HEK293 (cell line): ENCODE results near the gene AKR1A1.

Source experiments
- CTCF ChIA-PET: fragments of 350-600 bp; formaldehyde crosslinking; extraction: SDS; loops from one replicate; lab custom pipeline; 2021; ENCODE audit warnings: antibody characterized with exemption; lab: Yijun Ruan, JAX
- POLR2A ChIA-PET: fragments of 300-600 bp; formaldehyde crosslinking; extraction: SDS; loops from one replicate; lab custom pipeline; 2020; ENCODE audit warnings: antibody characterized with exemption, inconsistent platforms; lab: Yijun Ruan, JAX
- H3K27ac ChIP-seq: fragments of 200-500 bp; sonication (Bioruptor generic); 2 replicates; pipeline ENCODE4 v1.5.1; 2014; ENCODE audit warnings: low read depth, low read length, control low read depth, inconsistent platforms; ENCODE audit errors: extremely low read depth
- H3K36me3 ChIP-seq, 2 experiments: fragments of 200-500 bp in 1 of 2; sonication (Bioruptor generic) in 1 of 2; 1 replicate in 1 of 2; 2 replicates in 1 of 2; pipeline ENCODE4 v1.5.1; 2014 to 2017; ENCODE audit warnings: inconsistent platforms in 2 of 2, low read length in 2 of 2; ENCODE audit not compliant: control insufficient read depth in 2 of 2, insufficient read depth in 1 of 2
- H3K4me1 ChIP-seq: fragments of 200-500 bp; sonication (Bioruptor generic); 2 replicates; pipeline ENCODE4 v1.5.1; 2014; ENCODE audit warnings: mild to moderate bottlenecking, low read length, inconsistent platforms; ENCODE audit not compliant: control insufficient read depth, insufficient read depth
- H3K4me3 ChIP-seq: 2 replicates; pipeline ENCODE4 v1.5.1; 2011; ENCODE audit warnings: low read depth, mild to moderate bottlenecking, control low read depth, low read length, moderate library complexity
- H3K9me3 ChIP-seq: fragments of 200-500 bp; sonication (Bioruptor generic); 2 replicates; pipeline ENCODE4 v1.5.1; 2014; ENCODE audit warnings: low read depth, low read length, inconsistent platforms; ENCODE audit not compliant: control insufficient read depth, insufficient read depth
- HOXC10 ChIP-seq: sonication (generic); formaldehyde crosslinking; IDR thresholded peaks from 2 replicates; pipeline ENCODE4 v1.8.1; 2023; ENCODE audit warnings: mild to moderate bottlenecking, missing genetic modification reagents
- IKZF3 ChIP-seq: fragments of 450-650 bp; IDR thresholded peaks from 2 replicates; pipeline ENCODE4 v1.5.0; 2018; ENCODE audit warnings: missing biosample characterization, mild to moderate bottlenecking, missing genetic modification characterization, moderate library complexity
- KLF1 ChIP-seq: fragments of 450-650 bp; formaldehyde crosslinking; IDR thresholded peaks from 2 replicates; pipeline ENCODE4 v1.5.1; 2016; ENCODE audit warnings: missing biosample characterization, missing genetic modification characterization
- MEIS1 ChIP-seq: sonication (generic); formaldehyde crosslinking; IDR thresholded peaks from 2 replicates; pipeline ENCODE4 v1.8.1; 2022; ENCODE audit warnings: missing genetic modification reagents, mild to moderate bottlenecking, borderline replicate concordance
- SP3 ChIP-seq: fragments of 450-650 bp; formaldehyde crosslinking; IDR thresholded peaks from 2 replicates; pipeline ENCODE4 v1.5.1; 2016; ENCODE audit warnings: missing biosample characterization, missing genetic modification characterization
- ZBTB48 ChIP-seq: fragments of 450-650 bp; formaldehyde crosslinking; IDR thresholded peaks from 2 replicates; pipeline ENCODE4 v1.5.1; 2016; ENCODE audit warnings: missing biosample characterization, missing genetic modification characterization
- ZFHX2 ChIP-seq: fragments of 450-650 bp; formaldehyde crosslinking; conservative IDR thresholded peaks from 2 replicates; pipeline ENCODE4 v1.5.1; 2016; ENCODE audit warnings: missing biosample characterization, missing genetic modification characterization
- ZNF184 ChIP-seq: fragments of 450-650 bp; IDR thresholded peaks from 2 replicates; pipeline ENCODE4 v1.5.1; 2018; ENCODE audit warnings: missing biosample characterization, mild to moderate bottlenecking, missing genetic modification characterization
- ZNF214 ChIP-seq: fragments of 450-650 bp; formaldehyde crosslinking; IDR thresholded peaks from 2 replicates; pipeline ENCODE4 v1.5.1; 2017; ENCODE audit warnings: missing biosample characterization, mild to moderate bottlenecking, missing genetic modification characterization, borderline replicate concordance
- ZNF23 ChIP-seq: fragments of 450-650 bp; formaldehyde crosslinking; IDR thresholded peaks from 2 replicates; pipeline ENCODE4 v1.5.1; 2016; ENCODE audit warnings: missing biosample characterization, missing genetic modification characterization, borderline replicate concordance
- ZNF341 ChIP-seq: fragments of 450-650 bp; formaldehyde crosslinking; IDR thresholded peaks from 2 replicates; pipeline ENCODE4; 2016; ENCODE audit warnings: low read depth, missing biosample characterization, missing genetic modification characterization
- ZNF391 ChIP-seq: fragments of 450-650 bp; formaldehyde crosslinking; IDR thresholded peaks from 2 replicates; pipeline ENCODE4 v1.5.1; 2016; ENCODE audit warnings: low read depth, missing biosample characterization, missing genetic modification characterization, borderline replicate concordance
- ZNF426 ChIP-seq: fragments of 450-650 bp; formaldehyde crosslinking; IDR thresholded peaks from 2 replicates; pipeline ENCODE4 v1.5.1; 2017; ENCODE audit warnings: missing biosample characterization, missing genetic modification characterization, mild to moderate bottlenecking, inconsistent platforms, moderate library complexity
- ZNF510 ChIP-seq: fragments of 450-650 bp; formaldehyde crosslinking; IDR thresholded peaks from 2 replicates; pipeline ENCODE4 v1.5.1; 2018; ENCODE audit warnings: mild to moderate bottlenecking, missing genetic modification characterization, missing biosample characterization; ENCODE audit not compliant: insufficient replicate concordance
- ZNF558 ChIP-seq: fragments of 450-650 bp; formaldehyde crosslinking; IDR thresholded peaks from 2 replicates; pipeline ENCODE4 v1.5.1; 2016; ENCODE audit warnings: missing biosample characterization, missing genetic modification characterization
- ZNF610 ChIP-seq: fragments of 450-650 bp; formaldehyde crosslinking; IDR thresholded peaks from 2 replicates; pipeline ENCODE4 v1.5.1; 2016; ENCODE audit warnings: missing biosample characterization, missing genetic modification characterization, borderline replicate concordance
- TF ChIP-seq, protein P1 (sequence below): fragments of 450-650 bp; formaldehyde crosslinking; IDR thresholded peaks from 2 replicates; pipeline ENCODE4 v1.5.1; 2016; ENCODE audit warnings: missing biosample characterization, missing genetic modification characterization
- TF ChIP-seq, protein P2 (sequence below): IDR thresholded peaks from 2 replicates; pipeline ENCODE4 v1.6.1; 2011; ENCODE audit warnings: mild to moderate bottlenecking, low read depth, low read length, borderline replicate concordance
- TF ChIP-seq, protein P3 (sequence below): fragments of 450-650 bp; formaldehyde crosslinking; IDR thresholded peaks from 2 replicates; pipeline ENCODE4 v1.5.1; 2016; ENCODE audit warnings: missing biosample characterization, missing genetic modification characterization, low read depth
- TF ChIP-seq, protein P4 (sequence below): fragments of 450-650 bp; formaldehyde crosslinking; IDR thresholded peaks from 2 replicates; pipeline ENCODE4 v1.5.1; 2017; ENCODE audit warnings: missing biosample characterization, missing genetic modification characterization
- TF ChIP-seq, protein P5 (sequence below): fragments of 450-650 bp; formaldehyde crosslinking; IDR thresholded peaks from 2 replicates; pipeline ENCODE4 v1.5.1; 2016; ENCODE audit warnings: missing biosample characterization, missing genetic modification characterization

The AKR1A1 gene

GRCh38 chr1:45563843-45564242 lies 13.2 kb downstream of the AKR1A1 start:
- Histone ChIP-seq H3K36me3 (peaks cover 23 to 79% of the 10 kb centered on the region in 2 experiments), H3K4me1 (no peaks in the 10 kb centered on the region), H3K9me3 (no peaks in the 10 kb centered on the region), H3K27ac (no peak overlapping the region), H3K4me3 (no peak overlapping the region)
- POLR2A ChIA-PET, result interaction anchor here (1.0 to 2.0 kb wide), 3 partner anchors 13 to 43 kb away, joined by 3 to 9 read pairs (median 4); partner anchors contain the start of genes NASP and PRDX1
- CTCF ChIA-PET, result interaction anchor here (0.6 to 1.6 kb wide), 5 partner anchors 19 to 427 kb away, joined by 3 to 8 read pairs (median 4); no protein-coding TSS in a partner anchor
- TF ChIP-seq ZNF184 (tag by site-specific recombination) (no peak), ZNF610 (tag by site-specific recombination) (no peak), ZNF23 (no peak), HOXC10 (no peak), MEIS1 (CRISPR knock-in tag) (no peak), IKZF3 (tag by site-specific recombination) (no peak), ZNF214 (tag by site-specific recombination) (no peak), ZBTB48 (tag by site-specific recombination) (no peak)
- TF ChIP-seq, protein P1, sequence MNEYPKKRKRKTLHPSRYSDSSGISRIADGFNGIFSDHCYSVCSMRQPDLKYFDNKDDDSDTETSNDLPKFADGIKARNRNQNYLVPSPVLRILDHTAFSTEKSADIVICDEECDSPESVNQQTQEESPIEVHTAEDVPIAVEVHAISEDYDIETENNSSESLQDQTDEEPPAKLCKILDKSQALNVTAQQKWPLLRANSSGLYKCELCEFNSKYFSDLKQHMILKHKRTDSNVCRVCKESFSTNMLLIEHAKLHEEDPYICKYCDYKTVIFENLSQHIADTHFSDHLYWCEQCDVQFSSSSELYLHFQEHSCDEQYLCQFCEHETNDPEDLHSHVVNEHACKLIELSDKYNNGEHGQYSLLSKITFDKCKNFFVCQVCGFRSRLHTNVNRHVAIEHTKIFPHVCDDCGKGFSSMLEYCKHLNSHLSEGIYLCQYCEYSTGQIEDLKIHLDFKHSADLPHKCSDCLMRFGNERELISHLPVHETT (tag by site-specific recombination), result no peak
- TF ChIP-seq, protein P2, sequence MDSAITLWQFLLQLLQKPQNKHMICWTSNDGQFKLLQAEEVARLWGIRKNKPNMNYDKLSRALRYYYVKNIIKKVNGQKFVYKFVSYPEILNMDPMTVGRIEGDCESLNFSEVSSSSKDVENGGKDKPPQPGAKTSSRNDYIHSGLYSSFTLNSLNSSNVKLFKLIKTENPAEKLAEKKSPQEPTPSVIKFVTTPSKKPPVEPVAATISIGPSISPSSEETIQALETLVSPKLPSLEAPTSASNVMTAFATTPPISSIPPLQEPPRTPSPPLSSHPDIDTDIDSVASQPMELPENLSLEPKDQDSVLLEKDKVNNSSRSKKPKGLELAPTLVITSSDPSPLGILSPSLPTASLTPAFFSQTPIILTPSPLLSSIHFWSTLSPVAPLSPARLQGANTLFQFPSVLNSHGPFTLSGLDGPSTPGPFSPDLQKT, result no peak

DNA sequence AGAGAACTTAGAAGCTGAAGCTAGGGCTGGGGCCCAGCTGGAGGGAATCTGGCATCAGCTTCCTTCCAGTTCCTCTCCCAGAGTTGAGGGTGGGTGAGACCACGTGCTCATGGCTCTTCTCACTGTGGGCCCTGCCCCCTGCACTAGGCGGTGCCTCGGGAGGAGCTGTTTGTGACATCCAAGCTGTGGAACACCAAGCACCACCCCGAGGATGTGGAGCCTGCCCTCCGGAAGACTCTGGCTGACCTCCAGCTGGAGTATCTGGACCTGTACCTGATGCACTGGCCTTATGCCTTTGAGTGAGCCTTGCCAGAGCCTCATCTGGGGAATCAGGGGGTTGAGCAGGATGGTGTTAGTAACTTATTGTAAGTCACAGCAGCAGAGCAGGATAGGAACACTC lies 16.1 kb downstream of the AKR1A1 start:
- no peaks in the 10 kb centered on the region for H3K4me1 ChIP-seq
- TF ChIP-seq KLF1 (peak; percentile 84), ZNF391 (tag by site-specific recombination) (no peak), ZFHX2 (tag by site-specific recombination) (no peak), ZNF341 (tag by site-specific recombination) (peak; percentile 89), SP3 (tag by site-specific recombination) (peak; percentile 46)
- TF ChIP-seq, protein P3, sequence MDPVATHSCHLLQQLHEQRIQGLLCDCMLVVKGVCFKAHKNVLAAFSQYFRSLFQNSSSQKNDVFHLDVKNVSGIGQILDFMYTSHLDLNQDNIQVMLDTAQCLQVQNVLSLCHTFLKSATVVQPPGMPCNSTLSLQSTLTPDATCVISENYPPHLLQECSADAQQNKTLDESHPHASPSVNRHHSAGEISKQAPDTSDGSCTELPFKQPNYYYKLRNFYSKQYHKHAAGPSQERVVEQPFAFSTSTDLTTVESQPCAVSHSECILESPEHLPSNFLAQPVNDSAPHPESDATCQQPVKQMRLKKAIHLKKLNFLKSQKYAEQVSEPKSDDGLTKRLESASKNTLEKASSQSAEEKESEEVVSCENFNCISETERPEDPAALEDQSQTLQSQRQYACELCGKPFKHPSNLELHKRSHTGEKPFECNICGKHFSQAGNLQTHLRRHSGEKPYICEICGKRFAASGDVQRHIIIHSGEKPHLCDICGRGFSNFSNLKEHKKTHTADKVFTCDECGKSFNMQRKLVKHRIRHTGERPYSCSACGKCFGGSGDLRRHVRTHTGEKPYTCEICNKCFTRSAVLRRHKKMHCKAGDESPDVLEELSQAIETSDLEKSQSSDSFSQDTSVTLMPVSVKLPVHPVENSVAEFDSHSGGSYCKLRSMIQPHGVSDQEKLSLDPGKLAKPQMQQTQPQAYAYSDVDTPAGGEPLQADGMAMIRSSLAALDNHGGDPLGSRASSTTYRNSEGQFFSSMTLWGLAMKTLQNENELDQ (tag by site-specific recombination), result no peak
- TF ChIP-seq, all 188 proteins: peak for 3
- Histone ChIP-seq H3K36me3 (peaks cover 19 to 84% of the 10 kb centered on the region in 2 experiments), H3K4me3 (no peak overlapping the region), H3K27ac (no peak overlapping the region), H3K9me3 (no peaks in the 10 kb centered on the region)
- CTCF ChIA-PET, result interaction anchor here (0.8 to 4.9 kb wide), 4 partner anchors 22 to 470 kb away, joined by 3 to 30 read pairs (median 6); no protein-coding TSS in a partner anchor
- POLR2A ChIA-PET, result interaction anchor here (0.5 to 5.6 kb wide), 6 partner anchors 16 to 353 kb away, joined by 3 to 57 read pairs (median 4); partner anchors contain the start of genes AKR1A1, NASP and PRDX1

DNA sequence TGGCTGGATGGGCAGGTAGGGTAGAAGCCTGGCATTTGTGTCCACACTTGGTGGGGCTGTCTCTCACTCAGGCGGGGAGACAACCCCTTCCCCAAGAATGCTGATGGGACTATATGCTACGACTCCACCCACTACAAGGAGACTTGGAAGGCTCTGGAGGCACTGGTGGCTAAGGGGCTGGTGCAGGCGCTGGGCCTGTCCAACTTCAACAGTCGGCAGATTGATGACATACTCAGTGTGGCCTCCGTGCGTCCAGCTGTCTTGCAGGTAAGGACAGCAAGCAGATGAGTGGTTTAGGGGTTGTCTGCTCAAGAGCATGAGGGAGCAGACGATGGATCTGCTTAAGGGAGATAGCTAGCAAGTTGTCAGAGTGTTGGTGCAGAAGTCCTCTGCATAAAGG lies 17.3 kb downstream of the AKR1A1 start:
- ChIA-PET POLR2A (interaction anchor here (0.7 to 5.6 kb wide), 5 partner anchors 14 to 74 kb away, joined by 3 to 57 read pairs (median 14); partner anchors contain the start of genes NASP and PRDX1), CTCF (interaction anchor here (0.7 to 5.7 kb wide), 7 partner anchors 8 to 191 kb away, joined by 3 to 90 read pairs (median 30); partner anchors contain the start of genes NASP and PRDX1)
- Histone ChIP-seq H3K27ac (no peak overlapping the region), H3K9me3 (no peaks in the 10 kb centered on the region), H3K4me1 (no peaks in the 10 kb centered on the region), H3K36me3 (peaks cover 11 to 72% of the 10 kb centered on the region in 2 experiments), H3K4me3 (no peak overlapping the region)
- no peak for TF ChIP-seq ZNF510 (tag by site-specific recombination)
- TF ChIP-seq, protein P4, sequence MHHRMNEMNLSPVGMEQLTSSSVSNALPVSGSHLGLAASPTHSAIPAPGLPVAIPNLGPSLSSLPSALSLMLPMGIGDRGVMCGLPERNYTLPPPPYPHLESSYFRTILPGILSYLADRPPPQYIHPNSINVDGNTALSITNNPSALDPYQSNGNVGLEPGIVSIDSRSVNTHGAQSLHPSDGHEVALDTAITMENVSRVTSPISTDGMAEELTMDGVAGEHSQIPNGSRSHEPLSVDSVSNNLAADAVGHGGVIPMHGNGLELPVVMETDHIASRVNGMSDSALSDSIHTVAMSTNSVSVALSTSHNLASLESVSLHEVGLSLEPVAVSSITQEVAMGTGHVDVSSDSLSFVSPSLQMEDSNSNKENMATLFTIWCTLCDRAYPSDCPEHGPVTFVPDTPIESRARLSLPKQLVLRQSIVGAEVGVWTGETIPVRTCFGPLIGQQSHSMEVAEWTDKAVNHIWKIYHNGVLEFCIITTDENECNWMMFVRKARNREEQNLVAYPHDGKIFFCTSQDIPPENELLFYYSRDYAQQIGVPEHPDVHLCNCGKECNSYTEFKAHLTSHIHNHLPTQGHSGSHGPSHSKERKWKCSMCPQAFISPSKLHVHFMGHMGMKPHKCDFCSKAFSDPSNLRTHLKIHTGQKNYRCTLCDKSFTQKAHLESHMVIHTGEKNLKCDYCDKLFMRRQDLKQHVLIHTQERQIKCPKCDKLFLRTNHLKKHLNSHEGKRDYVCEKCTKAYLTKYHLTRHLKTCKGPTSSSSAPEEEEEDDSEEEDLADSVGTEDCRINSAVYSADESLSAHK (tag by site-specific recombination), result no peak
- TF ChIP-seq ZNF558 (tag by site-specific recombination), result no peak
- TF ChIP-seq ZNF426, result no peak
- TF ChIP-seq, protein P5, sequence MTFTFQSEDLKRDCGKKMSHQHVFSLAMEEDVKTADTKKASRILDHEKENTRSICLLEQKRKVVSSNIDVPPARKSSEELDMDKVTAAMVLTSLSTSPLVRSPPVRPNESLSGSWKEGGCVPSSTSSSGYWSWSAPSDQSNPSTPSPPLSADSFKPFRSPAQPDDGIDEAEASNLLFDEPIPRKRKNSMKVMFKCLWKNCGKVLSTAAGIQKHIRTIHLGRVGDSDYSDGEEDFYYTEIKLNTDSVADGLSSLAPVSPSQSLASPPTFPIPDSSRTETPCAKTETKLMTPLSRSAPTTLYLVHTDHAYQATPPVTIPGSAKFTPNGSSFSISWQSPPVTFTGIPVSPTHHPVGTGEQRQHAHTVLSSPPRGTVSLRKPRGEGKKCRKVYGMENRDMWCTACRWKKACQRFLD (tag by site-specific recombination), result no peak
